ENCODE results near the gene PRKRIP1.
"Not testable (repeated sequence)": the region's sequence is repeated elsewhere in the genome, so short reads cannot be mapped to it uniquely, and the experiment has no call there.

Gene PRKRIP1

GRCh38 chr7:102404005-102404861 is 8.1 kb downstream of the PRKRIP1 start:
- DNase-seq, result no peak

GRCh38 chr7:102404862-102405188 is 8.7 kb downstream of the PRKRIP1 start:
- not testable (repeated sequence) for DNase-seq

- no peak for DNase-seq
Measured at GRCh38 chr7:102407910-102408309, 11.7 kb downstream of the PRKRIP1 start.

- DNase-seq, result not testable (repeated sequence)
Measured at GRCh38 chr7:102408530-102408929, 12.4 kb downstream of the PRKRIP1 start.

- no peak for DNase-seq
Measured at GRCh38 chr7:102409340-102409739, 13.2 kb downstream of the PRKRIP1 start.

GRCh38 chr7:102410123-102410522 is 14.0 kb downstream of the PRKRIP1 start:
- no peak for DNase-seq

- DNase-seq, result no peak
Measured at GRCh38 chr7:102410918-102411317, 14.8 kb downstream of the PRKRIP1 start.

GRCh38 chr7:102412548-102412947 is 16.4 kb downstream of the PRKRIP1 start:
- no peak for DNase-seq

- DNase-seq, result no peak
Measured at GRCh38 chr7:102413091-102413490, 16.9 kb downstream of the PRKRIP1 start.

GRCh38 chr7:102413611-102414010 is 17.4 kb downstream of the PRKRIP1 start:
- no peak for DNase-seq

GRCh38 chr7:102415685-102416225 is 19.6 kb downstream of the PRKRIP1 start:
- DNase-seq, result no peak

- no peak for DNase-seq
Measured at GRCh38 chr7:102416406-102416805, 20.2 kb downstream of the PRKRIP1 start.

- no peak for DNase-seq
Measured at GRCh38 chr7:102417105-102417504, 20.9 kb downstream of the PRKRIP1 start.

- DNase-seq, result no peak
Measured at GRCh38 chr7:102418592-102418991, 22.4 kb downstream of the PRKRIP1 start.

GRCh38 chr7:102421706-102422240 is 25.6 kb downstream of the PRKRIP1 start:
- DNase-seq, result no peak

GRCh38 chr7:102424129-102424551 is 28.0 kb downstream of the PRKRIP1 start:
- DNase-seq, result no peak

- DNase-seq, result no peak
Measured at GRCh38 chr7:102424787-102425218, 28.6 kb downstream of the PRKRIP1 start.

- DNase-seq, result no peak
Measured at GRCh38 chr7:102425639-102426267, 29.6 kb downstream of the PRKRIP1 start.

GRCh38 chr7:102426268-102427018 is 30.3 kb downstream of the PRKRIP1 start:
- no peak for DNase-seq

- no peak for DNase-seq
Measured at GRCh38 chr7:102427019-102427405, 30.8 kb downstream of the PRKRIP1 start.

- no peak for DNase-seq
Measured at GRCh38 chr7:102429141-102429899, 33.2 kb downstream of the PRKRIP1 start.

- no peak for DNase-seq
Measured at GRCh38 chr7:102431617-102432298, 35.6 kb downstream of the PRKRIP1 start.
